ENCODE measurements around the gene SLC10A7. TPM values are rescaled to one million over a fixed set of nuclear protein-coding genes. Genes with fewer than 3 reads are reported as not detected.

SLC10A7 gene
- total RNA-seq, 1 experiment from 2014 or later: 3.9 TPM

- no peaks in the 10 kb centered on the region for H4K20me1 ChIP-seq (ENCODE audit: control insufficient read depth, insufficient read depth, insufficient read length)
- H4K8ac ChIP-seq (replicated peaks; ENCODE audit: insufficient read length, low read depth, low read length): no peak overlapping the region
- no peaks in the 10 kb centered on the region for H3K23me2 ChIP-seq (ENCODE audit: insufficient read length, low read depth, low read length, poor library complexity, severe bottlenecking)
- H2AK5ac ChIP-seq (ENCODE audit: insufficient read length, low read length): no peak overlapping the region
- H3K14ac ChIP-seq (ENCODE audit: insufficient read depth, low read length): no peak overlapping the region
- H3K79me2 ChIP-seq (ENCODE audit: insufficient read depth, low read length): no peaks in the 10 kb centered on the region
- H4K5ac ChIP-seq (ENCODE audit: insufficient read length, low read depth, low read length): no peak overlapping the region
- TF ChIP-seq CTCF (conservative IDR thresholded peaks at IDR 0.05): no peak
- H3K27ac ChIP-seq (ENCODE audit: insufficient read length, low read depth, low read length): no peak overlapping the region
- no peak overlapping the region for H3K9ac ChIP-seq (ENCODE audit: extremely low read depth, insufficient read length, low read length)
- H3K9me3 ChIP-seq (ENCODE audit: control insufficient read depth, low read depth, low read length): no peaks in the 10 kb centered on the region
- H3K23ac ChIP-seq (ENCODE audit: insufficient read length, low read depth, low read length): no peak overlapping the region
- H3K4me1 ChIP-seq (ENCODE audit: insufficient read depth, low read length): no peaks in the 10 kb centered on the region; the same call in 1 of the 2 replicates
- H3K27me3 ChIP-seq (ENCODE audit: insufficient read depth, low read length): no peaks in the 10 kb centered on the region
- no peak overlapping the region for H2AFZ ChIP-seq (ENCODE audit: low read length)
- no peak overlapping the region for H3K4ac ChIP-seq (ENCODE audit: low read depth, low read length)
- no peak overlapping the region for H2BK20ac ChIP-seq (ENCODE audit: low read depth, low read length, poor library complexity, severe bottlenecking)
- no peak overlapping the region for H2BK12ac ChIP-seq (ENCODE audit: insufficient read length, low read depth, low read length)
- Mint-ChIP-seq H3K36me3 (ENCODE audit: insufficient read depth in 1 of 3, low read depth in 3 of 3) (no peaks in the 10 kb centered on the region), H3K27ac (no peak overlapping the region), H3K27me3 (ENCODE audit: low read depth) (no peaks in the 10 kb centered on the region), H3K4me1 (no peaks in the 10 kb centered on the region), H3K9me3 (no peaks in the 10 kb centered on the region), H3K4me3 (no peak overlapping the region)
- H2BK5ac ChIP-seq (ENCODE audit: insufficient read length, low read length): no peak overlapping the region
- H3K18ac ChIP-seq (ENCODE audit: insufficient read length, low read depth, low read length): no peak overlapping the region
- no peak overlapping the region for H4K91ac ChIP-seq (ENCODE audit: insufficient read length, low read depth, low read length)
- no peak for DNase-seq
- no peaks in the 10 kb centered on the region for H3K79me1 ChIP-seq (ENCODE audit: insufficient read depth, low read depth, low read length, poor library complexity, severe bottlenecking)
- no peak overlapping the region for H3K4me2 ChIP-seq (ENCODE audit: insufficient read depth, insufficient read length, low read length)
- H3T11ph ChIP-seq (ENCODE audit: low read length): no peak overlapping the region
- no peak overlapping the region for H2BK120ac ChIP-seq (ENCODE audit: low read depth, low read length, poor library complexity, severe bottlenecking)
- H2BK15ac ChIP-seq (ENCODE audit: low read depth, low read length): no peak overlapping the region
- H3K56ac ChIP-seq (ENCODE audit: insufficient read length, low read depth, low read length): no peak overlapping the region
Observed at GRCh38 chr4:146282657-146283056, 239.1 kb downstream of the SLC10A7 start.
